ENCODE measurements around the gene NKD1.
A peak's percentile ranks its signal among the peaks of the same experiment; 100 is the strongest.

The NKD1 gene

DNA sequence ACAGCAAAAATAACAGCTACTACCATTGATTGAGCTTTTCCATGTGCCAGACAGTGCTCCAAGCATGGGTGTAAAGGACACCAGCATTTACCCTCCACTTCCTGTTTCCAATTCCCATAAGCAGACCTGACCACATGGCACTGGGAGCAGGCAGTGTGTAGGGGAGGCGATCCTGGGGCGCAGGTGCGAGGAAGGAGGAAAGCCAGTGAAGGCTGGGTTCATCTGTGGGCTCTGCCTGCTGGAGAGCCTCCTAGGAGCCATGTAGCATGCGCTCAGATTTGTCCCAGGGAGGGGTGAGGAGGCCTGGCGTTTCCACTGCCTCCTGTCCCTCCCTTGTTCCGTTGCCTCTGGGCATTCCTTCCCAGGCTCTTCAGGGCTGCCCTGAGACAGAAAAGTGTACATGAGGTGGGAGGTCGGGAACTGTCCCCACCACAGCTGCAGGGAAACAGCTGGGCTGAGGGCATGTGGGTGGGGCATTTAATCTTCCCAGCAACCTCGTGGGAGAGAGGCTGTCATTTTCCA, 76.3 kb downstream of the NKD1 start:
- DNase-seq (ENCODE audit: low read depth in 2 of 3, low spot score in 1 of 3), result no peak

- DNase-seq (ENCODE audit: low read depth in 2 of 3, low spot score in 1 of 3), result no peak
These were observed 77.2 kb downstream of the NKD1 start for GRCh38 chr16:50625374-50625773.

- no peak for DNase-seq (ENCODE audit: low read depth in 2 of 3, low spot score in 1 of 3)
These were observed 78.7 kb downstream of the NKD1 start for GRCh38 chr16:50626868-50627267.

- DNase-seq (ENCODE audit: low read depth in 2 of 3, low spot score in 1 of 3), result peak in 2 of 3 donors; percentile 21
These were observed 79.2 kb downstream of the NKD1 start for GRCh38 chr16:50627419-50627818.

- no peak for DNase-seq (ENCODE audit: low read depth in 2 of 3, low spot score in 1 of 3)
These were observed 80.1 kb downstream of the NKD1 start for GRCh38 chr16:50628156-50628802.

DNA sequence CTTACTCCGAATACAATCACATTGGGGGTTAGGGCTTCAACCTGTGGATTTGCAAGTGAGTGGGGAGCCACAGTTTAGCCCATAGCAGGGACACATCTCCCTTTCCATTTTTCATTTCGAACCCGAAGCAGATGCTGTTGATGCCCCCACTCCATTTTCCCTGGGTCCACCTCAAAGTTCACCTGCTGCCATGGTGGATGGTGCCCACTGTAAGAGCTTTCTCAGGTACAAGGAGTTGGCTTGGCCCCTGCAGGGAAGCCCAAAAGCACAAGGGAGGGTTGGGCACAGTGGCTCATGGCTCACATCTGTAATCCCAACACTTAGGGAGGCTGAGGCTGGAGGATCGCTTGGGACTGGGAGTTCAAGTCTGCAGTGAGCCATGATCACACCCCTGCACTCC, 81.1 kb downstream of the NKD1 start:
- DNase-seq (ENCODE audit: low read depth in 2 of 3, low spot score in 1 of 3), result no peak

GRCh38 chr16:50630394-50631020, 82.3 kb downstream of the NKD1 start:
- DNase-seq (ENCODE audit: low read depth in 2 of 3, low spot score in 1 of 3), result no peak

- no peak for DNase-seq (ENCODE audit: low read depth in 2 of 3, low spot score in 1 of 3)
These were observed 83.2 kb downstream of the NKD1 start for GRCh38 chr16:50631249-50631984.

GRCh38 chr16:50631985-50632576, 83.9 kb downstream of the NKD1 start:
- no peak for DNase-seq (ENCODE audit: low read depth in 2 of 3, low spot score in 1 of 3)

DNA sequence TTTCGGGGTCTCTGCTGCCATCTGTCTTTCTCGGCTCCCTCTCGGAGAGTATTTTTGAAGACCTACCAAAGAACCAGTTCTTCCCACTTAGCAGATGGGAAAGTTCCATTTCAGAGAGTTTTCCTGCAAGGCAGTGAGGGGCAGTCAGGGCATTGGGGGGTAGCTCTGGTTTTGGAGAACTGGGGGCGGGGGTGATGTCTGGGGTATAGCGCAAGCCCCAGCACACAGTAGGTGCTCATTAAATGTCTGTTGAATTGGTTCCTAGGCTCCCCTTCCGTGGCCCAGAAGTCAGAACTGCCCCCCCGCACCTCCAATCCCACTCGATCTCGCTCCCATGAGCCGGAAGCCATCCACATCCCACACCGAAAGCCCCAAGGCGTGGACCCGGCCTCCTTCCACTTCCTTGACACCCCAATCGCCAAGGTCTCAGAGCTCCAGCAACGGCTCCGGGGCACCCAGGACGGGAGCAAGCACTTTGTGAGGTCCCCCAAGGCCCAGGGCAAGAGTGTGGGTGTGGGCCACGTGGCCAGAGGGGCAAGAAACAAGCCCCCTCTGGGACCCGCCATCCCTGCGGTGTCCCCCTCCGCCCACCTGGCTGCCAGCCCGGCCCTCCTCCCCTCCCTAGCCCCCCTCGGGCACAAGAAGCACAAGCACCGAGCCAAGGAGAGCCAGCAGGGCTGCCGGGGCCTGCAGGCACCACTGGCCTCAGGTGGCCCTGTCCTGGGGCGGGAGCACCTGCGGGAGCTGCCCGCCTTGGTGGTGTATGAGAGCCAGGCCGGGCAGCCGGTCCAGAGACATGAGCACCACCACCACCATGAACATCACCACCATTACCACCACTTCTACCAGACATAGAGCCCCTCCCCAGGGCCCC, 85.0 kb downstream of the NKD1 start:
- no peak for DNase-seq (ENCODE audit: low read depth in 2 of 3, low spot score in 1 of 3)

DNA sequence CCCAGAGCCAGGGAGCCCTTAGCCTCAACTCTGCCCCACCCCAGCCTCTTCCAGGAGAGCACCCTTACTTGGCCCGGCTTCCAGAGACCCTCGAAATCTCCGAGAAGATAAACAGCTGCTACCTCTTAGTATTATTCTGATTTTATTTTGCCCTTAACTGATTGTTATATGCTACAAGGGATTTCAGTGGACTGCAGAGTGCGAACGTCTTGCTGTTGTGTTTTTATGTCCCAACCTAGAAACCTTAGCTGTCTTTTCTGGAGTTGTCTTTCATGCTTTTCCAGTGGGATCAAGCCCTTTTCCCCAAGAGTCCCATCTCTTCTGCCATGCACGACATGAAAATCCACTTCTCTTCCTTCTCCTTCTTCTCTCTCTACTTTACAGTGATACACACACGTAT, 85.9 kb downstream of the NKD1 start:
- no peak for DNase-seq (ENCODE audit: low read depth in 2 of 3, low spot score in 1 of 3)

- DNase-seq (ENCODE audit: low read depth in 2 of 3, low spot score in 1 of 3), result no peak
These were observed 86.8 kb downstream of the NKD1 start for GRCh38 chr16:50634947-50635346.

DNA sequence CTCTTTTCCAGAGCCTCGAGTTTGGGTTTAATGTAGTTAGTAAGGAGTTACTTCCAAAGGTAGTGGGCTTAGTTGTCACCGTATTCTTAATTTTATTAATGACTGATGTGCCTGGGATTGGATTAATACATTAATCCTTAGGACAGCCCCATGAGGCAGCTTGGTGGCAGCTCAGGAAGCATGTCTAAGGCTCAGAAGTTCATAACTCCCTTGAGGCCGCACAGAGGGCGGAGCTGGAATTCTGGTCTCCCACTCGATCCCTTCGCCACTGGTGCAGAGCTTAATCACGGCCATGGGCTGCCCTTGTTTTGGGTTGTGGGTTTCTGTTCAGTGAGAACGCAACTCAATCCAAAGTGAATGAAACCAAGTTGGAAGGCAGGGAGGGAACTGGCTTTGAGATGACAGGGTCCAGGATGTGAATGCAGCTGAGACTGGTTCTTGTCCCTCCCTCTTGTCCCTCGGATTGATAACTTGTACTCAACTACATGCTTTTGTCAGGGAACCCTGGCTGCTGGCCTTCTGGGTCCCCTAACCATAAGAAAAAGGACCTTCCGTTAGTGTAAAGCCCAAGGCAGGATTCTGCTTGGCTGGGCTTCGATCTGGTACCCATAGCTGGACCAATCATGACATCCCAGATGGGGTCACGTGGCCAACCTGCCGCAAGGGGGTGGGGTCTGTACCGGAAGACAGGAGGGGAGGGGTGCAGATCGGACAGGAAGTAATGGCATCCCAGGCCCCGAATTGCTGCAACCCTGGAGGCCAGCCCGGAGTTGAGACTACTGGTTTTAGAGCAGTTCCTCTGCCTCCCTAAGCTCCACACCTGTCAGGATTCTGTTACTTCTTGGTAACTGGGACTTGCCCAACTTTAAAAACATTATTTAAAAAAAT, 87.6 kb downstream of the NKD1 start:
- peak; percentile 11 to 25 (median 23) for DNase-seq (ENCODE audit: low read depth in 2 of 3, low spot score in 1 of 3)

DNA sequence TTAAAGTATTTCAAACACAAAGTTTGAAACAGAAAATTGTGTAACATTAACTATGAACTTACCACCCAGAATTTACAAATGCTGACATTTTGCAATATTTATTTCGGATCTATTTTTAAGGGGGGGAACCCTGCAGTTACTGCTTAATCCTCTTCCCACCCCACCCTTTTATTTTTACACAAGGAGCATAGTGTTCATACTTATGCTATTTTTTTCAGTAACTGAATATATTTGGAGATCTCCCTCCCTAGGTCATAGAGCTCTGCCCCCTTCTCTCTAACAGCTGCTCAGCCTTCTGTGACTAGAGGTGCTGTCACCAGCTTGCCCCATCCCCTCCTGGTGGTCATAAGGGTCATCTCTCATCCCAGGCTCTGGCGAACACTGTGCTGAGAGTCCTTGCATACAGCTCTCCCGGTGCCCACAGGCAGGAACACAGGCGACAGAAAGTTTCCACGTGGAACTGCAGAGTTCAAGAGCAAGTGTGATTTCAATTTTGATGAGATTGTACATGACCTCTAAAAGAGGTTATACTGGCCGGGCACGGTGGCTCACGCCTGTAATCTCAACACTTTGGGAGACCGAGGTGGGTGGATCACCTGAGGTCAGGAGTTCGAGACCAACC, 88.7 kb downstream of the NKD1 start:
- no peak for DNase-seq (ENCODE audit: low read depth in 2 of 3, low spot score in 1 of 3)

- DNase-seq (ENCODE audit: low read depth in 2 of 3, low spot score in 1 of 3), result no peak
These were observed 89.8 kb downstream of the NKD1 start for GRCh38 chr16:50637716-50638602.

- DNase-seq (ENCODE audit: low read depth in 2 of 3, low spot score in 1 of 3), result no peak
These were observed 90.8 kb downstream of the NKD1 start for GRCh38 chr16:50638816-50639670.

DNA sequence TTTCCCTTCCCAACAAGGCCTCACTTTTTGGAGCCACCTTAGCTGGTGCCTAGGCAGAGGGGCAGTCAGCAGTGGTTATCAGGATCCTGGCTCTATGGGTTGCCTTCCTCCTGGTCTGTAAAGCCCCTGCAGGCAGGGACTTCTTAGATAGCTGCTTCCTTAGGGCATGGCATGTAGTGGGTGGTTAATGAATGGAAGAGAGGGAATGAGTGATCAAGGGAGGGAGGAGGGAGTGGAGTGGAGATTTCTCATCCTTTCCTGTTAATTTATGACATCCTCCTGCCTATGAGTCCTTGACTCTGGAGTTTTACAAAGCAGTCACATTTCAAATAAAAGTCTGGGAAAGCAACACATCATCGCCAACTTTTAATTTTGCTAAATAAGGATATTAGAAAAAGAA, 92.2 kb downstream of the NKD1 start:
- DNase-seq (ENCODE audit: low read depth in 2 of 3, low spot score in 1 of 3), result no peak

Data from stimulated activated CD4-positive, alpha-beta T cell treated with anti-CD3 and anti-CD28 coated beads, Interleukin-12 subunit alpha, Interleukin-12 subunit beta, amount 100 ng/mL, for 48 hours (primary cell).